B cell (primary cell): ENCODE measurements around the gene AKT3. TPM values are rescaled to one million over a fixed set of nuclear protein-coding genes. Genes with fewer than 3 reads are reported as not detected.

ENCODE experiments used
- ATAC-seq: fragments of 200-7000 bp; cut with Tn5 transposase; one replicate; pipeline ENCODE4 v1.10.0; 2021; ENCODE audit warnings: low read depth, mild to moderate bottlenecking, moderate number of reproducible peaks, moderate library complexity
- CTCF ChIA-PET: fragments of 350-600 bp; sonication (Branson Sonifier 250); formaldehyde crosslinking; loops from one replicate; lab custom pipeline; 2021; ENCODE audit warnings: antibody characterized with exemption, inconsistent platforms; lab: Charles Lee
- POLR2A ChIA-PET: fragments of 350-600 bp; sonication (Branson Sonifier 250); formaldehyde crosslinking; loops from one replicate; lab custom pipeline; 2021; ENCODE audit warnings: antibody characterized with exemption; lab: Charles Lee
- DNase-seq: peaks from one replicate; pipeline ENCODE4 v3.0.0; 2013
- H2AFZ ChIP-seq: 2 replicates; pipeline ENCODE4 v1.6.1; 2012; ENCODE audit warnings: mild to moderate bottlenecking, low read depth, low read length; ENCODE audit not compliant: insufficient read depth, poor library complexity, severe bottlenecking
- H3K27ac ChIP-seq, 2 donors: 1 replicate in 1 of 2; 2 replicates in 1 of 2; pipeline ENCODE4 v1.5.1; 2012 to 2013; ENCODE audit warnings: low read length in 2 of 2, mild to moderate bottlenecking in 2 of 2, moderate library complexity in 1 of 2
- H3K27me3 ChIP-seq, 4 experiments: fragments of 200-600 bp in 1 of 4; sonication (generic) in 1 of 4; replicated peaks in 1 of 4; 1 replicate in 2 of 4; 2 replicates in 2 of 4; pipeline versions ENCODE4 v1.6.1 to v1.7.0; 2013 to 2016; ENCODE audit warnings: low read length in 3 of 4, mild to moderate bottlenecking in 2 of 4, mixed read lengths in 1 of 4, moderate library complexity in 1 of 4; ENCODE audit not compliant: insufficient read depth in 4 of 4, control insufficient read depth in 3 of 4; ENCODE audit errors: control extremely low read depth in 1 of 4
- H3K36me3 ChIP-seq, 2 experiments: replicated peaks in 1 of 2; 1 replicate in 1 of 2; 2 replicates in 1 of 2; pipeline versions ENCODE4 v1.6.1 to v1.7.1; 2013; ENCODE audit warnings: low read length in 1 of 2; ENCODE audit not compliant: insufficient read depth in 2 of 2, control insufficient read depth in 1 of 2; ENCODE audit errors: control extremely low read depth in 1 of 2, extremely low read depth in 1 of 2
- H3K4me1 ChIP-seq, 2 donors: fragments of 200-600 bp in 1 of 2; sonication (generic) in 1 of 2; 1 replicate in 1 of 2; 2 replicates in 1 of 2; pipeline versions ENCODE4 v1.5.1 to v1.6.1; 2013 to 2017; ENCODE audit warnings: low read length in 2 of 2; ENCODE audit not compliant: control insufficient read depth in 2 of 2, insufficient read depth in 2 of 2
- H3K4me2 ChIP-seq: replicated peaks from 2 replicates; pipeline ENCODE3; 2012; ENCODE audit warnings: mild to moderate bottlenecking, low read depth, low read length; ENCODE audit not compliant: poor library complexity, severe bottlenecking
- H3K4me3 ChIP-seq, 5 experiments: fragments of 200-600 bp in 1 of 5; sonication (generic) in 1 of 5; 1 replicate in 3 of 5; 2 replicates in 2 of 5; pipeline versions ENCODE4 v1.5.1 to v1.7.0; 2011 to 2016; ENCODE audit warnings: low read length in 4 of 5, mild to moderate bottlenecking in 4 of 5, low read depth in 2 of 5, control low read depth in 1 of 5, moderate library complexity in 1 of 5; ENCODE audit not compliant: insufficient read depth in 1 of 5; ENCODE audit errors: control extremely low read depth in 1 of 5, extremely low read depth in 1 of 5
- H3K79me2 ChIP-seq: fragments of 200-600 bp; sonication (generic); one replicate; pipeline ENCODE4 v1.6.0; 2016; ENCODE audit warnings: low read length; ENCODE audit not compliant: control insufficient read depth, insufficient read depth
- H3K9ac ChIP-seq: fragments of 200-600 bp; sonication (generic); 2 replicates; pipeline ENCODE4 v1.6.1; 2017; ENCODE audit warnings: mild to moderate bottlenecking, low read length, moderate library complexity
- H3K9me3 ChIP-seq, 3 donors: one replicate each; pipeline versions ENCODE4 v1.6.1 to v1.7.1; 2013; ENCODE audit warnings: low read length in 2 of 3; ENCODE audit not compliant: control insufficient read depth in 2 of 3, insufficient read depth in 1 of 3; ENCODE audit errors: control extremely low read depth in 1 of 3
- H4K20me1 ChIP-seq: 2 replicates; pipeline ENCODE4 v1.6.0; 2012; ENCODE audit warnings: mild to moderate bottlenecking, low read length; ENCODE audit not compliant: insufficient read depth, control insufficient read depth, poor library complexity, severe bottlenecking
- H3K27ac Mint-ChIP-seq: one replicate; pipeline ENCODE4 v1.8.0; 2021; ENCODE audit warnings: mixed read lengths
- H3K27me3 Mint-ChIP-seq: one replicate; pipeline ENCODE4 v1.8.0; 2021; ENCODE audit warnings: mixed read lengths
- H3K4me1 Mint-ChIP-seq: one replicate; pipeline ENCODE4 v1.8.0; 2021; ENCODE audit warnings: mixed read lengths
- H3K4me3 Mint-ChIP-seq: one replicate; pipeline ENCODE4 v1.8.0; 2021; ENCODE audit warnings: mixed read lengths
- H3K9me3 Mint-ChIP-seq: one replicate; pipeline ENCODE4 v1.8.0; 2022; ENCODE audit warnings: mixed read lengths; ENCODE audit not compliant: insufficient read depth
- EZH2 ChIP-seq: IDR thresholded peaks from 2 replicates; pipeline ENCODE4 v1.6.1; 2012; ENCODE audit warnings: borderline replicate concordance, low read depth, mild to moderate bottlenecking, moderate library complexity, low read length; ENCODE audit not compliant: insufficient read depth, poor library complexity, severe bottlenecking
- WGBS: methylation state at CpG from one replicate; pipeline ENCODE4 v1.1.5; 2013; ENCODE audit warnings: missing lambda C conversion rate; ENCODE audit not compliant: insufficient coverage; 5-methylcytosine and 5-hydroxymethylcytosine counted together
- intact Hi-C: fragments of 100-400 bp; cut with micrococcal nuclease; formaldehyde crosslinking; loops from one replicate; pipeline ENCODE4 v1.10.0; 2022
- polyA plus RNA-seq: library from polyadenylated mRNA; depleted of rRNA; stranded (reverse); fragments of >200 nt; gene quantifications from 2 replicates; pipeline ENCODE4 v1.2.3, GENCODE V29; 2012
- total RNA-seq, 2 donors: library from RNA; stranded (reverse); fragments of 120-200 nt in 1 of 2; gene quantifications; 1 replicate in 1 of 2; 2 replicates in 1 of 2; pipeline versions ENCODE4 v1.2.3 to v1.2.4, GENCODE V29; 2013 to 2022

AKT3 gene
- total and polyA plus RNA-seq, 2 donors (not counting 1 experiment from before 2014, with no cell fraction given), result 4.4 to 148 TPM

- ATAC-seq, result no peak
- Histone ChIP-seq H3K9ac (no peak overlapping the region), H3K27me3 (no peaks in the 10 kb centered on the region), H3K79me2 (no peaks in the 10 kb centered on the region), H3K36me3 (peaks cover 1 to 4% of the 10 kb centered on the region in 2 experiments), H4K20me1 (no peaks in the 10 kb centered on the region), H2AFZ (no peak overlapping the region), H3K4me2 (no peak overlapping the region), H3K27ac (no peak overlapping the region), H3K9me3 (peaks cover 4 to 16% (median 7%) of the 10 kb centered on the region in 3 donors), H3K4me1 (peaks cover 22 to 23% of the 10 kb centered on the region in 2 donors), H3K4me3 (no peak overlapping the region)
- ChIA-PET POLR2A (no interaction called here), CTCF (interaction anchor here (1.7 kb wide), 1 partner anchor 20 kb away, joined by 5 read pairs; no protein-coding TSS in a partner anchor)
- Mint-ChIP-seq H3K4me3 (no peak overlapping the region), H3K9me3 (no peaks in the 10 kb centered on the region), H3K4me1 (peaks cover 39% of the 10 kb centered on the region), H3K27ac (no peak overlapping the region), H3K27me3 (no peaks in the 10 kb centered on the region)
- no peak for TF ChIP-seq EZH2
- DNase-seq, result no peak
- intact Hi-C loops, result no loop called here
- no CpG with 5 or more reads among the region's 3 CpGs for WGBS
Observed at GRCh38 chr1:243731301-243731891, 118.6 kb downstream of the AKT3 start.

- 89% methylated on average over 18 of the region's 23 CpGs for WGBS
- TF ChIP-seq EZH2, result no peak
- CTCF ChIA-PET, result no interaction called here
- intact Hi-C loops, result no loop called here
- no peak overlapping the region for H3K4me2 ChIP-seq
- peaks cover 22 to 23% of the 10 kb centered on the region in 2 donors for H3K4me1 ChIP-seq
- no peak overlapping the region for H3K27ac ChIP-seq
- peaks cover 4 to 16% (median 7%) of the 10 kb centered on the region in 3 donors for H3K9me3 ChIP-seq
- Mint-ChIP-seq H3K27me3 (no peaks in the 10 kb centered on the region), H3K9me3 (no peaks in the 10 kb centered on the region), H3K4me1 (peaks cover 44% of the 10 kb centered on the region), H3K4me3 (no peak overlapping the region), H3K27ac (no peak overlapping the region)
- DNase-seq (no peak), ATAC-seq (no peak)
- POLR2A ChIA-PET, result no interaction called here
- H3K79me2 ChIP-seq, result no peaks in the 10 kb centered on the region
- H3K36me3 ChIP-seq, result peaks cover 1 to 4% of the 10 kb centered on the region in 2 experiments
- H4K20me1 ChIP-seq, result no peaks in the 10 kb centered on the region
- no peak overlapping the region for H3K4me3 ChIP-seq
- no peak overlapping the region for H2AFZ ChIP-seq
- no peak overlapping the region for H3K9ac ChIP-seq
- H3K27me3 ChIP-seq, result no peaks in the 10 kb centered on the region
Observed at GRCh38 chr1:243730487-243731150, 119.4 kb downstream of the AKT3 start.
